Measurements from ENCODE around the gene TP73. TPM values are rescaled to one million over a fixed set of nuclear protein-coding genes. Genes with fewer than 3 reads are reported as not detected.

Gene TP73
- total RNA-seq, 2 donors from 2014 or later = not detected

DNA sequence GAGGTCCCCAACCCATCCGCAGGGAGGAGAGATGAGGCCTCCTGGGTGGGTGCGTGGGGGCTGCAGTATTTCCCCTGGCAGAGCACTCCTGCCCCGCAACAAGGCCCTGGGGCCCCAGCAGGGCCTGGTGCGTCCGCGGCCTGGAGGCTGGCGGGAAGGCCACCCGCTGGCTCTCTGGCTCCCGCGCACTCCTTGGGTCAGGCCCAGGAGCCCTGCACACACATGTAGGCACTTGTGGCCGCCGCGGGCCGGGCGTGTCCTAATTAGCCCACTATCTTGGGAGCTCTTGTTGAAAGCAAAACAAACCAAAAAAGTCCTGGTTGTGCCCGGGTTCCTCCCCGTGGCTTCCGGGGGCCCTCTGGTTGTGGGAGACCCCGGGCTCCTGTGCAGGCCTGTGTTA, 50.2 kb downstream of the TP73 start:
- no peak for DNase-seq (ENCODE audit: low spot score)
- no peak for ATAC-seq (ENCODE audit: insufficient number of reproducible peaks, low FRiP score, low read depth)
- Histone ChIP-seq H3K36me3 (no peaks in the 10 kb centered on the region), H3K4me1 (ENCODE audit: control insufficient read depth in 1 of 2, low read depth in 2 of 2) (no peaks in the 10 kb centered on the region), H3K4me3 (no peak overlapping the region), H3K27me3 (replicated peaks; ENCODE audit: insufficient read depth) (no peaks in the 10 kb centered on the region), H3K27ac (no peak overlapping the region), H3K9me3 (no peaks in the 10 kb centered on the region)
- TF ChIP-seq, protein P1, sequence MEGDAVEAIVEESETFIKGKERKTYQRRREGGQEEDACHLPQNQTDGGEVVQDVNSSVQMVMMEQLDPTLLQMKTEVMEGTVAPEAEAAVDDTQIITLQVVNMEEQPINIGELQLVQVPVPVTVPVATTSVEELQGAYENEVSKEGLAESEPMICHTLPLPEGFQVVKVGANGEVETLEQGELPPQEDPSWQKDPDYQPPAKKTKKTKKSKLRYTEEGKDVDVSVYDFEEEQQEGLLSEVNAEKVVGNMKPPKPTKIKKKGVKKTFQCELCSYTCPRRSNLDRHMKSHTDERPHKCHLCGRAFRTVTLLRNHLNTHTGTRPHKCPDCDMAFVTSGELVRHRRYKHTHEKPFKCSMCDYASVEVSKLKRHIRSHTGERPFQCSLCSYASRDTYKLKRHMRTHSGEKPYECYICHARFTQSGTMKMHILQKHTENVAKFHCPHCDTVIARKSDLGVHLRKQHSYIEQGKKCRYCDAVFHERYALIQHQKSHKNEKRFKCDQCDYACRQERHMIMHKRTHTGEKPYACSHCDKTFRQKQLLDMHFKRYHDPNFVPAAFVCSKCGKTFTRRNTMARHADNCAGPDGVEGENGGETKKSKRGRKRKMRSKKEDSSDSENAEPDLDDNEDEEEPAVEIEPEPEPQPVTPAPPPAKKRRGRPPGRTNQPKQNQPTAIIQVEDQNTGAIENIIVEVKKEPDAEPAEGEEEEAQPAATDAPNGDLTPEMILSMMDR (IDR thresholded peaks at IDR 0.05) = no peak

DNA sequence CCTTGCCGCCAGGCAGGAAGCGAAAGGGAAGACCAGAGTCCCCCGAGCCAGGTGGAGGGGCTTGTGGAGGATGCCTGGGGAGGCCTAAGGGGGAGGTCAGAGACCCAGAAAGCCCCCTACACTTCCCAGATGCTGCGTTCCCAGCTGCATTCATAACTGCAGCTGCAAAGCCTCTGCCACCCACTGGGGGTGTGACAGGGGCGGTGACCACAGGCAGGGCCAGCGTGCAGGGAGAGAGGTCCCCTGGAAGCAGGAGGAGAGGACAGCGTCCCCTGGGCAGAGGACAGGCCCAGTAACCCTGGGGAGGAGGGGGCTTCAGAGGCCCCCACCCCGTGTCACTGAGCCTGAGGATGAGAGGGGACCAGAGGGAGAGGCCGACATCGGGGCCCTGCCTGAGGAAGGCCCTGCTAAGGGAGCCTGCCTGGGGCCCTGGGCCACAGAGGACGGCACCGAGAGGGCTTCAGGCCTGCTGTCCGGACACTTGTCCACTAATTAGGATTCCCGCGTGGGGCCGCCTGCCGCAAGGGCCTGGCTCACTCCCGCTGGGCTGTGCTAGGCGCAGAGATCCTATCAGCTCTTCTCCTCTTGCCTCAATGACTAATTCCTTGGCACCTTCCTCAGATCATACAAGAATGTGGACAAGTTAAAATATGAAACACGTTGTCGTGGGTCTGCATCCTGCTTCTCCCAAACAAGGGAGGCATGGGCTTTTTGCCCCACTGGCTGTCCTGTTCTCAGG, 50.8 kb downstream of the TP73 start:
- Histone ChIP-seq H3K27me3 (replicated peaks; ENCODE audit: insufficient read depth) (no peaks in the 10 kb centered on the region), H3K4me1 (ENCODE audit: control insufficient read depth in 1 of 2, low read depth in 2 of 2) (no peaks in the 10 kb centered on the region), H3K9me3 (no peaks in the 10 kb centered on the region), H3K36me3 (no peaks in the 10 kb centered on the region), H3K27ac (no peak overlapping the region), H3K4me3 (no peak overlapping the region)
- TF ChIP-seq, protein P1 (IDR thresholded peaks at IDR 0.05) = no peak
- ATAC-seq (ENCODE audit: insufficient number of reproducible peaks, low FRiP score, low read depth) = no peak
- DNase-seq (ENCODE audit: low spot score) = no peak

GRCh38 chr1:3703786-3704371, 51.6 kb downstream of the TP73 start:
- H3K27me3 ChIP-seq (replicated peaks; ENCODE audit: insufficient read depth) = no peaks in the 10 kb centered on the region

GRCh38 chr1:3705341-3705950, 53.1 kb downstream of the TP73 start:
- DNase-seq (ENCODE audit: low spot score) (no peak), ATAC-seq (ENCODE audit: insufficient number of reproducible peaks, low FRiP score, low read depth) (no peak)
- Histone ChIP-seq H3K4me3 (no peak overlapping the region), H3K27me3 (replicated peaks; ENCODE audit: insufficient read depth) (no peaks in the 10 kb centered on the region), H3K27ac (no peak overlapping the region), H3K9me3 (no peaks in the 10 kb centered on the region), H3K4me1 (ENCODE audit: control insufficient read depth in 1 of 2, low read depth in 2 of 2) (no peaks in the 10 kb centered on the region), H3K36me3 (no peaks in the 10 kb centered on the region)
- TF ChIP-seq, protein P1 (IDR thresholded peaks at IDR 0.05) = no peak

More at GRCh38 chr1:3703786-3704371, 51.6 kb downstream of the TP73 start:
- no peak overlapping the region for H3K4me3 ChIP-seq
- ATAC-seq (ENCODE audit: insufficient number of reproducible peaks, low FRiP score, low read depth) (no peak), DNase-seq (ENCODE audit: low spot score) (no peak)
- no peaks in the 10 kb centered on the region for H3K9me3 ChIP-seq
- TF ChIP-seq, protein P1 (IDR thresholded peaks at IDR 0.05) = no peak
- H3K4me1 ChIP-seq (ENCODE audit: control insufficient read depth in 1 of 2, low read depth in 2 of 2) = no peaks in the 10 kb centered on the region
- no peaks in the 10 kb centered on the region for H3K36me3 ChIP-seq
- H3K27ac ChIP-seq = no peak overlapping the region

DNA sequence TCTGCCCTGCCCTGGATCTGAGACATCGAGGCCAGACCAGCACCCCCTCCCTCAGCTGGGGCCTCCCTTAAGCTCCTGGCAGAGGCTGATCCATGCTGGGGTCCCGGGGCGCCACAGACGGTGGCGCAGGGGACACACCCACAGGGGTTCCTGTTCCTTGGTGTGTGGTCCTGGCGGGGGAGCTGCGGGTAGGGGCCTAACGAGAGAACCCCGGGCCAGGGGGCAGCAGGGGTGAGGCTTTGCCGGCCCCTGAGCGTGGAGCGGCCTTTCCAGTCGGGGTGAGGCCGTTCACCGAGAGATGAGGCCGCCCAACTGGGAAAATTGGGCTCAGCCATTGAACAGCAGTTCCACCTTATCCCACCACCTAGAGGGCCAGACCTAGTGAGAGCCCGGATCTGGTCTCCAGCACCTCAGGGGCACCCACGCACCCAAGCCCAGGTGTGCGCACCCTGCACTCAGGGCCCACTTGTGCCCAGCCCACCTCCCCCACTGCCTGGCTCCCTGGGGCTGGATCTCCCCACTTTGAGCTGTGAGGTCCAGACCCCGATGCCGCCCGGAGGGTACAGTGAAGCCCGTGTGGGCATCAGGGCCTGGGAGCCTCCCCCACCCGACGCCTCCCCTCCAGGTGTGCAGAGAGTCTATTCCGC, 54.5 kb downstream of the TP73 start:
- H3K27ac ChIP-seq = no peak overlapping the region
- H3K27me3 ChIP-seq (replicated peaks; ENCODE audit: insufficient read depth) = no peaks in the 10 kb centered on the region
- H3K4me3 ChIP-seq = no peak overlapping the region
- no peak for ATAC-seq (ENCODE audit: insufficient number of reproducible peaks, low FRiP score, low read depth)
- TF ChIP-seq, protein P1 (IDR thresholded peaks at IDR 0.05) = no peak
- no peak for DNase-seq (ENCODE audit: low spot score)
- no peaks in the 10 kb centered on the region for H3K36me3 ChIP-seq
- no peaks in the 10 kb centered on the region for H3K4me1 ChIP-seq (ENCODE audit: control insufficient read depth in 1 of 2, low read depth in 2 of 2)
- H3K9me3 ChIP-seq = no peaks in the 10 kb centered on the region

All from thoracic aorta (tissue), 2 donors.